Naive thymus-derived CD4-positive, alpha-beta T cell (primary cell): ENCODE results near the gene PIP4K2A. TPM values are rescaled to one million over a fixed set of nuclear protein-coding genes. Genes with fewer than 3 reads are reported as not detected.

Experiments
- ATAC-seq: fragments of 150-1000 bp; cut with Tn5 transposase; 2 replicates; pipeline ENCODE4 v1.10.0; 2021; ENCODE audit warnings: mild to moderate bottlenecking, moderate library complexity
- CTCF ChIA-PET: fragments of 350-600 bp; sonication (Branson Sonifier 250); formaldehyde crosslinking; loops from one replicate; lab custom pipeline; 2021; ENCODE audit warnings: antibody characterized with exemption; lab: Charles Lee
- POLR2A ChIA-PET: fragments of 350-600 bp; sonication (Branson Sonifier 250); formaldehyde crosslinking; loops from one replicate; lab custom pipeline; 2021; ENCODE audit warnings: antibody characterized with exemption, inconsistent platforms; lab: Charles Lee
- DNase-seq, 9 donors: peaks; one replicate each; pipeline versions ENCODE4 v3.0.0 to v3.0.0-alpha.2; 2020 to 2022; ENCODE audit warnings: mixed read lengths in 1 of 9
- H3K27ac ChIP-seq: one replicate; pipeline ENCODE4 v1.7.0; 2013; ENCODE audit warnings: mild to moderate bottlenecking, low read depth, low read length, moderate library complexity
- H3K27me3 ChIP-seq, 2 donors: one replicate each; pipeline ENCODE4 v1.7.0; 2013; ENCODE audit warnings: low read length in 2 of 2, mild to moderate bottlenecking in 2 of 2, moderate library complexity in 2 of 2; ENCODE audit not compliant: control insufficient read depth in 2 of 2, insufficient read depth in 2 of 2
- H3K36me3 ChIP-seq, 3 experiments: 1 replicate in 2 of 3; 2 replicates in 1 of 3; pipeline ENCODE4 v1.7.0; 2013; ENCODE audit warnings: low read length in 3 of 3, mild to moderate bottlenecking in 3 of 3, moderate library complexity in 1 of 3; ENCODE audit not compliant: insufficient read depth in 3 of 3, control insufficient read depth in 2 of 3
- H3K4me1 ChIP-seq, 2 donors: one replicate each; pipeline ENCODE4 v1.7.0; 2013; ENCODE audit warnings: low read length in 2 of 2, mild to moderate bottlenecking in 2 of 2, moderate library complexity in 1 of 2; ENCODE audit not compliant: control insufficient read depth in 2 of 2, insufficient read depth in 2 of 2
- H3K4me3 ChIP-seq: 2 replicates; pipeline ENCODE4 v1.7.0; 2013; ENCODE audit warnings: mild to moderate bottlenecking, low read length
- H3K9me3 ChIP-seq, 3 experiments: 1 replicate in 2 of 3; 2 replicates in 1 of 3; pipeline ENCODE4 v1.7.0; 2013; ENCODE audit warnings: low read length in 3 of 3; ENCODE audit not compliant: control insufficient read depth in 2 of 3
- H3K27ac Mint-ChIP-seq, 9 donors: one replicate each; pipeline ENCODE4 v1.8.0; 2020 to 2022; ENCODE audit warnings: mixed read lengths in 9 of 9, mild to moderate bottlenecking in 8 of 9, moderate library complexity in 5 of 9, inconsistent platforms in 2 of 9
- H3K27me3 Mint-ChIP-seq, 5 donors: one replicate each; pipeline ENCODE4 v1.8.0; 2021 to 2022; ENCODE audit warnings: mixed read lengths in 5 of 5, mild to moderate bottlenecking in 1 of 5
- H3K36me3 Mint-ChIP-seq, 5 donors: one replicate each; pipeline ENCODE4 v1.8.0; 2020 to 2022; ENCODE audit warnings: mixed read lengths in 5 of 5, mild to moderate bottlenecking in 3 of 5, inconsistent platforms in 1 of 5
- H3K4me1 Mint-ChIP-seq, 7 donors: one replicate each; pipeline ENCODE4 v1.8.0; 2020 to 2022; ENCODE audit warnings: mixed read lengths in 7 of 7, mild to moderate bottlenecking in 3 of 7, inconsistent platforms in 1 of 7
- H3K4me3 Mint-ChIP-seq, 10 donors: one replicate each; pipeline ENCODE4 v1.8.0; 2020 to 2022; ENCODE audit warnings: mild to moderate bottlenecking in 10 of 10, mixed read lengths in 10 of 10, moderate library complexity in 6 of 10, inconsistent platforms in 2 of 10
- H3K9me3 Mint-ChIP-seq, 11 donors: one replicate each; pipeline ENCODE4 v1.8.0; 2020 to 2022; ENCODE audit warnings: mixed read lengths in 11 of 11, mild to moderate bottlenecking in 4 of 11, inconsistent platforms in 1 of 11, moderate library complexity in 1 of 11
- intact Hi-C, 2 donors: fragments of 100-400 bp; cut with micrococcal nuclease; formaldehyde crosslinking; loops; one replicate each; pipeline ENCODE4 v1.15.1; 2023
- polyA plus RNA-seq, 2 donors: library from polyadenylated mRNA; unstranded; fragments of 300-500 nt; fragmentation: Illumina TruSeq; gene quantifications; one replicate each; pipeline ENCODE4 v1.2.3, GENCODE V29; 2021
- total RNA-seq, 6 experiments: library from RNA in 5 of 6; stranded (reverse) in 5 of 6; gene quantifications; 1 replicate in 5 of 6; 2 replicates in 1 of 6; pipeline ENCODE4 v1.2.3 and lab custom pipeline; 2021 to 2026

The PIP4K2A gene
- total RNA-seq (100 to 1,000 TPM; 110 to 152 (median 140) TPM), polyA plus RNA-seq (10 to 100 TPM; 40.9 to 43.5 TPM), total RNA-seq (lab: John Stamatoyannopoulos, UW) (187 reads per million, percentile 92 among the genes with 10 or more reads in this experiment)

DNA sequence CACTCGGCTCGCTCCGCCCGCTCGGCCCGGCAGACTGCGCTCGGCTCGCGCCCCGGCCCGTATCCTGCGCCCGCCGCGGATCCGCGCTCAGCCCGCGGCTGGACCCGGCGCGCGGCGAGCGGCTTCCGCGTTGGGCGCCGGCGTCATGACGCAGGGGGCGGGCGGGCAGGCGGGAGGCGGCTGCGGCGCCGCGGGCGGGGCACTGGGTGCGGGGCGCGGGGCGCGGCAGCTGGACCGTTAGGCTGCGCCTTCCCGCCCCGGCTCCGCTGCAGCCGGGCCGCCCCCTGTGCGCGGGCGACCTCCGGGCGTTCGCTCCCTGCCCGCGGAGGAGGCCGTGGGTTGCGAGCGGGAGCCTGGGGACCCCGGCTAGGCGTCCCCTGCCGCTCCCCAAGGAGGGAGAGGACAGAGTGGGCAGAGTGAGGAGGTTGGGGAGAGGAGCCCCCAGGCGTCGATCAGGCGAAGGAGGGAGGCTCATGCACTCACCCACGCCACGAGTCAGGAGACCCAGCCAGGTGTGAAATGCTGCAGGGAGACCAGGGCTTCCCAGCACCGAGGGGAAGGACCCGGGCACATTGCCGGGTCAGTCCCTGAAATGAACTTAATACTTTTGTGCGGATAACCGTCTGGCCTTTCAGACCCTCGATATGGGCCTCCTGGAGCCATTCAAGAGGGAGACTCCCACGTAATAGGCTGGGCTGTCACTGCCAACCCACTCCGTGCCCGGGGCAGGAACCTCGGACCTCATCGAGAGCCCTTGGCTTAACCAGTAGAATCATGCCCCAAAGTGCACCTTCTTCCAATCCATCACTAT, at the start of gene PIP4K2A:
Gene PIP4K2A (minus strand): TSS at position 100 of the 811 bp plus-strand sequence. CDS start 252 bp downstream, outside the sequence.
- Histone ChIP-seq H3K4me1 (peaks cover 12 to 22% of the 10 kb centered on the region in 2 donors), H3K36me3 (peaks cover 0 to 5% (median 0%) of the 10 kb centered on the region in 3 experiments), H3K27me3 (no peaks in the 10 kb centered on the region), H3K27ac (peak within 1 kb of the TSS; percentile 84), H3K9me3 (no peaks in the 10 kb centered on the region), H3K4me3 (peak within 1 kb of the TSS; percentile 89)
- POLR2A ChIA-PET = interaction anchor here (0.9 to 4.9 kb wide), 12 partner anchors 18 to 140 kb away, joined by 3 to 71 read pairs (median 5); no protein-coding TSS in a partner anchor
- peaks cover 25 to 38% (median 35%) of the 10 kb centered on the region in 7 donors for H3K4me1 Mint-ChIP-seq
- CTCF ChIA-PET = interaction anchor here (1.1 to 1.2 kb wide), 2 partner anchors 24 to 60 kb away, joined by 3 to 4 read pairs; no protein-coding TSS in a partner anchor
- H3K27me3 Mint-ChIP-seq = peaks cover 0 to 6% (median 0%) of the 10 kb centered on the region in 5 donors
- peak; percentile 90 for ATAC-seq
- peak; percentile 64 to 84 (median 77) for DNase-seq
- intact Hi-C loops = loop anchor here (1.0 to 10.0 kb wide), 20 partner anchors 14 to 1180 kb away; partner anchors contain the start of genes DNAJC1 (in 2 of the 2), BMI1 (in 1 of the 2), COMMD3 (in 1 of the 2) and MLLT10 (in 1 of the 2)
- H3K27ac Mint-ChIP-seq = peak within 1 kb of the TSS; percentile 86 to 93 (median 90)
- H3K4me3 Mint-ChIP-seq = peak within 1 kb of the TSS; percentile 80 to 97 (median 92)
- no peaks in the 10 kb centered on the region for H3K9me3 Mint-ChIP-seq
- peaks cover 0 to 10% (median 3%) of the 10 kb centered on the region in 5 donors for H3K36me3 Mint-ChIP-seq

DNA sequence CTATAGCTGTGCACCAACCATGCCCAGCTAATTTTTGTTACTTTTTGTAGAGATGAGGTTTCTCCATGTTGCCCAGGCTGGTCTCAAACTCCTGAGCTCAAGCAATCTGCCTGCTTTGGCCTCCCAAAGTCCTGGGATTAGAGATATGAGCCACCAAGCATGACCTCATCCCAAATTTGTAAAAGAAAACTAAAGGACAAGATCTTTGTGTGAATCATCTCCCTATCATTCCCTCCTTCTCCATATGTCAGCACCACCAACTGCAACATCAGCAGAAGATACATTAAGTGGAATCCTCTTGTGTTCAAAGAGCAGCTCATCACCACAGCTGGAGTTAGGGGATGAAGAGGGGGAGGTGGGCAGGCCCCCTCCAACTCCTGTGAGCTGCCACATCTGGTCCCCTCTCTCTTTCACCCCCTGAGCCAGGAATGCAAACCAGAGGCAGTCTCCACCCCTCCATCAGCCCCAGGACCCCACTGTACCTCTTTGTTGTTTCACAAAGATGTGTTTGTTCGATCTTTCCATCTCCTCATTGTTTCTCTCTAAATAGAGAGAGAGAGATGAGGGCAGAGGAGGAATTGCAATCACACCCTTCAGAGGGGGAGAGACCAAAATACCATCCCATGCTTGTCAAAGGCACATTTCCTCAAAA, 47.3 kb upstream of the PIP4K2A start:
- no peaks in the 10 kb centered on the region for H3K36me3 ChIP-seq
- intact Hi-C loops = no loop called here
- Mint-ChIP-seq H3K9me3 (peaks cover 0 to 2% (median 0%) of the 10 kb centered on the region in 11 donors), H3K4me3 (no peak overlapping the region), H3K36me3 (no peaks in the 10 kb centered on the region), H3K4me1 (peaks cover 0 to 7% (median 0%) of the 10 kb centered on the region in 7 donors), H3K27me3 (peaks cover 0 to 11% (median 0%) of the 10 kb centered on the region in 5 donors), H3K27ac (no peak overlapping the region)
- POLR2A ChIA-PET = no interaction called here
- no peak overlapping the region for H3K27ac ChIP-seq
- DNase-seq (no peak), ATAC-seq (no peak)
- no peaks in the 10 kb centered on the region for H3K27me3 ChIP-seq
- H3K4me1 ChIP-seq = no peaks in the 10 kb centered on the region
- CTCF ChIA-PET = no interaction called here
- no peak overlapping the region for H3K4me3 ChIP-seq
- H3K9me3 ChIP-seq = no peaks in the 10 kb centered on the region

DNA sequence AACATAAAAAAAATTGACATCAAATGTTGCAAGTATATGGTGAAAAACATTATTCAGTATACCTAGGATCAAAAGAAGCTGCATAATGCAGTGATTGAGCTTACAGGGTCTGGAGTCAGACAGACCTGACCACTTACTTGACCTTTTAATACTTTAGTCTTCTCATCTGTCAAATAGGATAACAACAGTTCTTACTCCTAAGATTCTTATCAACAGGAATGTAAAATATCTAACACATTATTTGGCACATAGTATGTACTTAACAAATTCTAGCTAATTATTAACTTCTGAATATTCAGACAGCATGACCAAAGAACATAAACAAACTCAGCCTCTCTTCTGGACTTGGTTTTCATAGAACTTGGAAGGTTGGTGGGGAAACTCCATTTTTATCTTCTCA, 45.6 kb upstream of the PIP4K2A start:
- H3K4me1 Mint-ChIP-seq = peaks cover 0 to 4% (median 0%) of the 10 kb centered on the region in 7 donors
- H3K4me3 Mint-ChIP-seq = no peak overlapping the region
- no peak for ATAC-seq
- Histone ChIP-seq H3K27ac (no peak overlapping the region), H3K9me3 (no peaks in the 10 kb centered on the region), H3K36me3 (no peaks in the 10 kb centered on the region), H3K27me3 (no peaks in the 10 kb centered on the region), H3K4me3 (no peak overlapping the region), H3K4me1 (no peaks in the 10 kb centered on the region)
- H3K36me3 Mint-ChIP-seq = no peaks in the 10 kb centered on the region
- POLR2A ChIA-PET = no interaction called here
- no peak overlapping the region for H3K27ac Mint-ChIP-seq
- no peak for DNase-seq
- H3K27me3 Mint-ChIP-seq = peaks cover 0 to 9% (median 0%) of the 10 kb centered on the region in 5 donors
- CTCF ChIA-PET = no interaction called here
- peaks cover 0 to 2% (median 0%) of the 10 kb centered on the region in 11 donors for H3K9me3 Mint-ChIP-seq
- intact Hi-C loops = no loop called here

DNA sequence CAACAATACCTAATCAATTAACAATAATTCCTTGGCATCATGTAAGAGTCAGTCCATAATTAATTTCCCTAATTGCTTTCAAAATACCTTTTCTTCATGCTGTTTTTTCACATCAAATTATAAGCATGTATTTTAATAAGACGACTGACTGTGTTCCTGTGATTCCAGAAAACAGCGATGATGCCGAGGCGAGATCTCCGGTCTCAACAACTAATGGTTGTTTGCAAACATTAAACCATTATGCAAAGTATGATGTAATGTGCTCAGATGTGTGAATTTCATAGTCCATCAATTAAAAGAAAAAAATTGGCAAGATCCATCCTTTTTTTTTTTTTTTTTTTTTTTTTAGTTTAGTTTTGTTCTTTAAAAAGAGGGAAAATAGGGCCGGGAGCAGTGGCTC, 44.5 kb upstream of the PIP4K2A start:
- Mint-ChIP-seq H3K27ac (no peak overlapping the region), H3K36me3 (no peaks in the 10 kb centered on the region), H3K9me3 (peaks cover 0 to 2% (median 0%) of the 10 kb centered on the region in 11 donors)

DNA sequence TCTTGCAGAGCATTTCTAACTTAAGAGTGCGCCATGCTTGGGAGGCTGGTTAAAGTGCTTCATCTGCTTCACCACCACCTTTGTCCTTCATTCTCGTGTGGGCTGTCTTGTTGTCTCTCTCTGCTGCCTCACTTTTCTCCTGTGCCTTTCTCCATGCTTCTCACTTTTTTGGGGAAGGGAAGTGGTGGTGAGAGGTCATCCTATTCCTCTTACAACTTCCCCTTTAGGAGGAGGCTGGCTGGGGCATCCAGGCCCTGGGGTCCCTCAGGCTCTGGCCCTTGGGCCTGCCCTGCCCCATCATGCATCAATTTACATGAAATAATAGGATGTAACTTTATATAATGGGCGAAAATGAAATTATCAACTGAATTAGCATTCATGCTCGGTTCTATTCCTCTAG, 39.9 kb upstream of the PIP4K2A start:
- H3K36me3 ChIP-seq = no peaks in the 10 kb centered on the region
- DNase-seq (no peak), ATAC-seq (no peak)
- intact Hi-C loops = no loop called here
- CTCF ChIA-PET = no interaction called here
- no peaks in the 10 kb centered on the region for H3K4me1 ChIP-seq
- Mint-ChIP-seq H3K27me3 (peaks cover 0 to 11% (median 0%) of the 10 kb centered on the region in 5 donors), H3K36me3 (no peaks in the 10 kb centered on the region), H3K4me3 (no peak overlapping the region), H3K4me1 (peaks cover 0 to 12% (median 2%) of the 10 kb centered on the region in 7 donors), H3K9me3 (peaks cover 0 to 1% (median 0%) of the 10 kb centered on the region in 11 donors), H3K27ac (no peak overlapping the region)
- no peak overlapping the region for H3K27ac ChIP-seq
- no peak overlapping the region for H3K4me3 ChIP-seq
- H3K9me3 ChIP-seq = no peaks in the 10 kb centered on the region
- POLR2A ChIA-PET = no interaction called here
- no peaks in the 10 kb centered on the region for H3K27me3 ChIP-seq

More for the DNA sequence above, 44.5 kb upstream of the PIP4K2A start:
- DNase-seq = no peak
- H3K4me3 Mint-ChIP-seq = no peak overlapping the region
- H3K27ac ChIP-seq = no peak overlapping the region
- no peaks in the 10 kb centered on the region for H3K27me3 ChIP-seq
- H3K4me1 Mint-ChIP-seq = peaks cover 0 to 6% (median 0%) of the 10 kb centered on the region in 7 donors
- no peak for ATAC-seq
- POLR2A ChIA-PET = no interaction called here
- H3K4me3 ChIP-seq = no peak overlapping the region
- CTCF ChIA-PET = no interaction called here
- H3K36me3 ChIP-seq = no peaks in the 10 kb centered on the region
- intact Hi-C loops = no loop called here
- no peaks in the 10 kb centered on the region for H3K9me3 ChIP-seq
- H3K4me1 ChIP-seq = no peaks in the 10 kb centered on the region
- peaks cover 0 to 9% (median 0%) of the 10 kb centered on the region in 5 donors for H3K27me3 Mint-ChIP-seq

DNA sequence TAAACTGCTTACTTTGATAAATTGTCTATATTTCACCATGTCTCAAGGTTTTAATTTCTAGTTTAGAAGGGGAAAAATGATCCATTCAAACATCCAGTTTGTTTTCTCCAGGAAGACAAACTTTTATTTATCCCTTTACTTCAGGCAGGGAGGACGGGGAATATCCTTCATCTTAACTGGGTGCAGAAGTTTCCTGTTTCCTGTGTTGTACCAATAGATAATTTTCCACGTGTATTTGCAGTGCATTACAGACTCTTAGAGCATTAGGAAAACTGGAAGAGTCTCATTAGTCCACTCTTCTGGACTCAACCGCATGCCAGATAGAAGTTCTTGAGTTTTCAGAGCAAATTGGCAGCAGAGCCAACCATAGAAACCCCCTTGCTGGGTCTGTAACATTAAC, 39.4 kb upstream of the PIP4K2A start:
- H3K27ac ChIP-seq = no peak overlapping the region
- H3K9me3 Mint-ChIP-seq = peaks cover 0 to 1% (median 0%) of the 10 kb centered on the region in 11 donors
- DNase-seq (no peak), ATAC-seq (no peak)
- H3K27ac Mint-ChIP-seq = no peak overlapping the region
- no peak overlapping the region for H3K4me3 ChIP-seq
- peaks cover 0 to 11% (median 0%) of the 10 kb centered on the region in 5 donors for H3K27me3 Mint-ChIP-seq
- ChIA-PET POLR2A (no interaction called here), CTCF (no interaction called here)
- H3K36me3 Mint-ChIP-seq = no peaks in the 10 kb centered on the region
- H3K36me3 ChIP-seq = no peaks in the 10 kb centered on the region
- H3K9me3 ChIP-seq = no peaks in the 10 kb centered on the region
- H3K4me1 Mint-ChIP-seq = peaks cover 0 to 12% (median 2%) of the 10 kb centered on the region in 7 donors
- H3K4me3 Mint-ChIP-seq = no peak overlapping the region
- H3K4me1 ChIP-seq = no peaks in the 10 kb centered on the region
- intact Hi-C loops = no loop called here
- H3K27me3 ChIP-seq = no peaks in the 10 kb centered on the region
